CMK (cell line): ENCODE data around the gene CSE1L.
"Not testable (repeated sequence)": the region's sequence is repeated elsewhere in the genome, so short reads cannot be mapped to it uniquely, and the experiment has no call there.

ENCODE experiments used
- DNase-seq: peaks from one replicate; pipeline ENCODE4 v3.0.0-alpha.2; 2010; ENCODE audit warnings: low read depth

Gene CSE1L

DNA sequence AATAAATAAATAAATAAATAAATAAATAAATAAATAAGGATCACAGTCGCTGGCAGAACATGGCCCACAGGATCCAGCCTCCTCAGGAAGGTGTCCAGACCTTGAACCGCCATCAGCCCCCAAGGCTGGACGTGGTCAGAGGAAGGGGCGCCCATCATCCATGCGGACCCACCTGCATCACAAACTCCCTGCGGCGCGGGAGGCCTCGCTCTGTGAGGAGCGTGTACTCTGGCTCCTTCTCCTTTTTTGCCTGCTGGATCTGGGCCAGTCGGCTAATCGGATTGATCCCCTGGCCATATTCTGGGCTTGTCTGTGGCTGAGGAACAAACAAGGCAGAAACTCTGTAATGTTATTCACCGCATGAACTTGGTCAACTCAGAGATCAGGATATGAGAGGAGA lies 76.8 kb downstream of the CSE1L start:
- no peak for DNase-seq

GRCh38 chr20:49123982-49124381 lies 77.9 kb downstream of the CSE1L start:
- DNase-seq: no peak

GRCh38 chr20:49132995-49133478 lies 86.9 kb downstream of the CSE1L start:
- DNase-seq: peak; percentile 24

- DNase-seq: no peak
Measured at GRCh38 chr20:49133571-49133970, 87.5 kb downstream of the CSE1L start.

DNA sequence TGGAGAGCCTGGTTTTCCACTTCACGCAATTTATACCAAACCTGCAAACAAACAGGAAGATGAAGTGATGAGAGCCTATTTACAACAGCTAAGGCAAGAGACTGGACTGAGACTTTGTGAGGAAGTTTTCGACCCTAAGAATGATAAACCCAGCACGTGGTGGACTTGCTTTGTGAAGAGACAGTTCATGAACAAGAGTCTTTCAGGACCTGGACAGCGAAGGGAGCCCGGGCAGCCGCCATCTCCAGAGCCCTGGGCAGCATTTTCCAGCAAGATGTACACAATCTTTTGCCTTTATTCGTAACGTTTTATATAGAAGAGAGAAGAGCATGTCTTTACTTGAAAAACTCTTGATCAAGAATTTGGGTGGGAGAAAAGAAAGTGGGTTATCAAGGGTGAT lies 88.7 kb downstream of the CSE1L start:
- not testable (repeated sequence) for DNase-seq

DNA sequence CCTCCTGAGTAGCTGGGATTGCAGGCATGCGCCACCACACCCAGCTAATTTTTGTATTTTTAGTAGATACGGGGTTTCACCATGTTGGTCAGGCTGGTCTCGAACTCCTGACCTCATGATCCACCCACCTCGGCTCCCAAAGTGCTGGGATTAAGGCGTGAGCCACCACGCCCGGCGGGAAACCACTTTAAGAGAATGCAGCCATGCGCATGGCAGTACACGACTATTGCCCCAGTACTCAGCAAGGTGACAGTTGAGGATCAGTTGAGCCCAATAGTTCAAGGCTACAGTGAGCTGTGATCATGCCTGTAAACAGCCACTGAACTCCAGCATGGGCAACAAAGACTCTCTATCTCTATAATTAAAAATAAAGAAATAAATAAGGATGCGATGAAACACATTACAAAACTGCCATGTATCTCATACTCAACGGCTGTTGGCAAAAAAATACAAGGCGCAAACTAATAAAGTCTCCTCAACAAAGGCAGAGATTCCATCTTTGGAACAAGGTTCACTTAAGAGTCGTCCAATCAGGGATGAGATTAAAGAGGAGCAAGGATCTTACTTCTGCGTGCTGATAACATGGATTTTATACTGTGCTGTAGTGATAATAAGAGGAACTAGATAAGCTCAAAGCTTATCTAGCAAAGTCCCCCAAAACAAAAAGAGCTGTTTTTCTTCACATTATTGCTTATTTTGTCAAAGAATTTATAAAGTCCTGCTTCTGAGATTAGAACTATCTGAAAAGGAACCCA lies 90.9 kb downstream of the CSE1L start:
- no peak for DNase-seq

- no peak for DNase-seq
Measured at GRCh38 chr20:49138431-49138830, 92.3 kb downstream of the CSE1L start.

DNA sequence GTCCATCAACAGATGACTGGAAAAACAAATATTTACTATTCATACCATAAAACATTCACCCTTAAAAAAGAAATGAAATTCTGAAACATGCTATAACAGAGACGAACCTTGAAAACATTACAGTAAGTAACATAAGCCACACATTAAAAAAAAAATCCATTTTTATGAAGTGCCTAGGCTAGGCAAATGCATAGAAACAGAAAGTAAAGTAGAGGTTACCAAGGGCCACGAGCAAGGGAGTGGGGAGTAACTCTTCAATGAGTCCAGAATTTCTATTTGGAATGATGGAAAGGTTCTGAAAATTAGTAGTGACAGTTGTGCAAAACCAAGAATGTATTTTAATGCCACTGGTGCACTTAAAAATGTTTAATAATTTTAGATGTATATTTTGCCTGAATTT lies 94.3 kb downstream of the CSE1L start:
- no peak for DNase-seq

DNA sequence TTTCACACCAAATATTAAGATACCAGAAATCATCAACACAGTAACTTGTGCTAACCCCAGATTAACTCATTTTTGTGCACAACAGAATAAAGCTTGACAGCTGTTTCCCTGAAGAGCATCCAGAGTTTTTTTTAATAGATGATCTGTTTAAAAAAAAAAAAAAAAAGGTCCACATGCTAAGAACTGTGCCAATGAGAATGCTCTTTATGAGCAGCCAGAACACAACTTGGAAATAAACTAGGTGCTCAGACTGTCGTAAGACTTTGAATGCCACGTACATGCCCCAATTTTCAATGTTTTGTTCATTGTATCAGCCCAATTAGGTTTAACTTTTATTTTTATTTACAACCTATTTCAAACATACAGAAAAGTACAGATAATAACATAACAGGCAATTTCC lies 94.7 kb downstream of the CSE1L start:
- DNase-seq: no peak
